HG02623 (cell line): ENCODE data around the gene NIBAN1.

Experiments used
- ATAC-seq: cut with Tn5 transposase; IDR thresholded peaks from one replicate; pipeline ENCODE4 v1.9.1; 2021; ENCODE audit warnings: moderate library complexity; ENCODE audit not compliant: unreplicated experiment

The NIBAN1 gene

GRCh38 chr1:184947497-184948256 lies 26.6 kb downstream of the NIBAN1 start:
- ATAC-seq, result no peak

- no peak for ATAC-seq
Measured at GRCh38 chr1:184945678-184946412, 28.5 kb downstream of the NIBAN1 start.

- peak; percentile 52 for ATAC-seq
Measured at GRCh38 chr1:184945029-184945428, 29.3 kb downstream of the NIBAN1 start.

GRCh38 chr1:184943998-184944397 lies 30.3 kb downstream of the NIBAN1 start:
- no peak for ATAC-seq

- peak; percentile 50 for ATAC-seq
Measured at GRCh38 chr1:184941735-184942134, 32.6 kb downstream of the NIBAN1 start.

- no peak for ATAC-seq
Measured at GRCh38 chr1:184941410-184941733, 32.9 kb downstream of the NIBAN1 start.

- no peak for ATAC-seq
Measured at GRCh38 chr1:184940694-184941409, 33.5 kb downstream of the NIBAN1 start.

GRCh38 chr1:184940226-184940625 lies 34.1 kb downstream of the NIBAN1 start:
- no peak for ATAC-seq

GRCh38 chr1:184937729-184938128 lies 36.6 kb downstream of the NIBAN1 start:
- no peak for ATAC-seq

GRCh38 chr1:184935920-184936798 lies 38.1 kb downstream of the NIBAN1 start:
- no peak for ATAC-seq

- no peak for ATAC-seq
Measured at GRCh38 chr1:184933944-184934343, 40.4 kb downstream of the NIBAN1 start.

GRCh38 chr1:184932319-184932718 lies 42.0 kb downstream of the NIBAN1 start:
- ATAC-seq, result no peak

- ATAC-seq, result no peak
Measured at GRCh38 chr1:184931566-184931965, 42.7 kb downstream of the NIBAN1 start.

GRCh38 chr1:184930645-184931044 lies 43.7 kb downstream of the NIBAN1 start:
- no peak for ATAC-seq

- no peak for ATAC-seq
Measured at GRCh38 chr1:184930232-184930631, 44.1 kb downstream of the NIBAN1 start.

GRCh38 chr1:184929711-184930202 lies 44.6 kb downstream of the NIBAN1 start:
- ATAC-seq, result no peak

- no peak for ATAC-seq
Measured at GRCh38 chr1:184928394-184928793, 45.9 kb downstream of the NIBAN1 start.
